H1 (cell line): Measurements from ENCODE around the gene NPIPB6. TPM values are rescaled to one million over a fixed set of nuclear protein-coding genes. Genes with fewer than 3 reads are reported as not detected.
A peak's percentile ranks its signal among the peaks of the same experiment; 100 is the strongest.

Experiments
- CTCF ChIA-PET: fragments of 300-600 bp; sonication (Branson Sonifier 250); formaldehyde crosslinking; loops from one replicate; lab custom pipeline; 2021; ENCODE audit not compliant: partially characterized antibody; lab: Charles Lee
- POLR2A ChIA-PET: fragments of 300-600 bp; sonication (Branson Sonifier 250); formaldehyde crosslinking; loops from one replicate; lab custom pipeline; 2021; ENCODE audit warnings: inconsistent platforms; ENCODE audit not compliant: partially characterized antibody; lab: Charles Lee
- DNase-seq, 2 experiments: peaks; one replicate each; pipeline versions ENCODE4 v3.0.0 to v3.0.0-alpha.2; 2010 to 2022; ENCODE audit warnings: low spot score in 2 of 2, low read depth in 1 of 2, mixed read lengths in 1 of 2
- FAIRE-seq: peaks from 2 replicates; lab custom pipeline; 2011; peaks lifted over from hg19 to GRCh38; lab: Jason Lieb, UNC
- H2AFZ ChIP-seq: 2 replicates; pipeline ENCODE4 v1.8.1; 2012; ENCODE audit warnings: low read length, inconsistent platforms
- H2AK5ac ChIP-seq: 2 replicates; pipeline ENCODE4 v1.6.1; 2013; ENCODE audit warnings: low read depth, low read length
- H2BK120ac ChIP-seq: replicated peaks from 2 replicates; pipeline ENCODE3; 2013; ENCODE audit warnings: low read depth, low read length, inconsistent platforms
- H2BK12ac ChIP-seq: 2 replicates; pipeline ENCODE4 v1.6.1; 2013; ENCODE audit warnings: low read depth, low read length
- H2BK15ac ChIP-seq: 2 replicates; pipeline ENCODE4 v1.6.1; 2013; ENCODE audit warnings: low read length
- H2BK20ac ChIP-seq: 2 replicates; pipeline ENCODE4 v1.6.1; 2013; ENCODE audit warnings: low read length
- H2BK5ac ChIP-seq: 2 replicates; pipeline ENCODE4 v1.6.1; 2013; ENCODE audit warnings: low read depth, low read length
- H3K14ac ChIP-seq: 2 replicates; pipeline ENCODE4 v1.6.1; 2013; ENCODE audit warnings: inconsistent platforms; ENCODE audit not compliant: insufficient read length
- H3K18ac ChIP-seq: 2 replicates; pipeline ENCODE4 v1.6.1; 2013; ENCODE audit warnings: low read length; ENCODE audit errors: extremely low read depth
- H3K23ac ChIP-seq: 2 replicates; pipeline ENCODE4 v1.6.1; 2013; ENCODE audit warnings: inconsistent platforms; ENCODE audit not compliant: insufficient read length
- H3K23me2 ChIP-seq: 2 replicates; pipeline ENCODE4 v1.6.1; 2013; ENCODE audit warnings: low read depth, low read length
- H3K27ac ChIP-seq: 2 replicates; pipeline ENCODE4 v1.6.1; 2011; ENCODE audit warnings: low read depth, low read length, inconsistent platforms
- H3K27me3 ChIP-seq, 4 experiments: replicated peaks in 1 of 4; 1 replicate in 1 of 4; 2 replicates in 3 of 4; pipeline versions ENCODE4 v1.6.1 to v1.8.1; 2011 to 2013; ENCODE audit warnings: low read length in 3 of 4, mild to moderate bottlenecking in 3 of 4, inconsistent platforms in 2 of 4, mixed read lengths in 2 of 4, moderate library complexity in 1 of 4; ENCODE audit not compliant: control insufficient read depth in 3 of 4, insufficient read depth in 3 of 4; ENCODE audit errors: extremely low read depth in 1 of 4
- H3K36me3 ChIP-seq, 4 experiments: 2 replicates each; pipeline versions ENCODE4 v1.6.1 to v1.8.1; 2011 to 2013; ENCODE audit warnings: mild to moderate bottlenecking in 4 of 4, low read length in 3 of 4, moderate library complexity in 2 of 4, control low read depth in 1 of 4, inconsistent platforms in 1 of 4; ENCODE audit not compliant: insufficient read depth in 4 of 4, control insufficient read depth in 2 of 4
- H3K4ac ChIP-seq: replicated peaks from 2 replicates; pipeline ENCODE3; 2013; ENCODE audit warnings: low read length, low read depth, mixed read lengths, inconsistent platforms; ENCODE audit not compliant: insufficient read length
- H3K4me1 ChIP-seq, 4 experiments: replicated peaks in 1 of 4; 1 replicate in 1 of 4; 2 replicates in 3 of 4; pipeline versions ENCODE4 v1.6.1 to v1.8.1; 2011 to 2013; ENCODE audit warnings: low read length in 3 of 4, inconsistent platforms in 2 of 4, mixed read lengths in 1 of 4; ENCODE audit not compliant: insufficient read depth in 4 of 4, control insufficient read depth in 3 of 4
- H3K4me2 ChIP-seq, 2 experiments: 2 replicates each; pipeline versions ENCODE4 v1.6.1 to v1.8.1; 2011 to 2013; ENCODE audit warnings: low read depth in 2 of 2, low read length in 2 of 2, control low read depth in 1 of 2, inconsistent platforms in 1 of 2, mild to moderate bottlenecking in 1 of 2; ENCODE audit not compliant: insufficient read depth in 1 of 2
- H3K4me3 ChIP-seq, 4 experiments: fragments of 200-600, 300-600 bp in 1 of 4; sonication (generic), shearing (Covaris generic), sonication (Bioruptor Twin) in 1 of 4; 2 replicates each; pipeline versions ENCODE4 v1.5.1 to v1.8.1; 2011 to 2016; ENCODE audit warnings: low read length in 4 of 4, low read depth in 3 of 4, control low read depth in 2 of 4, inconsistent platforms in 2 of 4, mild to moderate bottlenecking in 2 of 4, mixed read lengths in 1 of 4, moderate library complexity in 1 of 4; ENCODE audit not compliant: insufficient read depth in 2 of 4; ENCODE audit errors: extremely low read depth in 1 of 4
- H3K56ac ChIP-seq: replicated peaks from 2 replicates; pipeline ENCODE3; 2013; ENCODE audit warnings: low read depth, mild to moderate bottlenecking, mixed read lengths, low read length, inconsistent platforms; ENCODE audit not compliant: insufficient read length
- H3K79me1 ChIP-seq: 2 replicates; pipeline ENCODE4 v1.6.1; 2013; ENCODE audit warnings: low read depth, low read length, control low read depth
- H3K79me2 ChIP-seq, 2 experiments: 2 replicates each; pipeline versions ENCODE4 v1.6.1 to v1.8.1; 2012 to 2013; ENCODE audit warnings: low read length in 2 of 2, mild to moderate bottlenecking in 2 of 2, inconsistent platforms in 1 of 2; ENCODE audit not compliant: insufficient read depth in 2 of 2, control insufficient read depth in 1 of 2
- H3K9ac ChIP-seq, 4 experiments: replicated peaks in 1 of 4; 1 replicate in 1 of 4; 2 replicates in 3 of 4; pipeline versions ENCODE4 v1.6.1 to v1.8.1; 2011 to 2013; ENCODE audit warnings: low read depth in 3 of 4, low read length in 3 of 4, control low read depth in 2 of 4, mild to moderate bottlenecking in 2 of 4, moderate library complexity in 2 of 4, inconsistent platforms in 1 of 4; ENCODE audit errors: extremely low read depth in 1 of 4
- H3K9me3 ChIP-seq, 2 experiments: 2 replicates each; pipeline versions ENCODE4 v1.6.1 to v1.8.1; 2012 to 2013; ENCODE audit warnings: mild to moderate bottlenecking in 2 of 2, moderate library complexity in 2 of 2, control low read depth in 1 of 2, inconsistent platforms in 1 of 2, low read depth in 1 of 2, low read length in 1 of 2, mixed read lengths in 1 of 2; ENCODE audit not compliant: insufficient read depth in 2 of 2
- H4K20me1 ChIP-seq, 2 experiments: replicated peaks in 1 of 2; 2 replicates each; pipeline versions ENCODE3 to v1.8.1; 2011 to 2013; ENCODE audit warnings: inconsistent platforms in 2 of 2, low read length in 2 of 2, mild to moderate bottlenecking in 1 of 2; ENCODE audit not compliant: insufficient read depth in 2 of 2, control insufficient read depth in 1 of 2
- H4K5ac ChIP-seq: 2 replicates; pipeline ENCODE4 v1.6.1; 2013; ENCODE audit warnings: low read length, low read depth, mixed read lengths, inconsistent platforms; ENCODE audit not compliant: insufficient read length
- H4K8ac ChIP-seq: 2 replicates; pipeline ENCODE4 v1.8.0; 2013; ENCODE audit warnings: mild to moderate bottlenecking, moderate library complexity, low read length, inconsistent platforms; ENCODE audit not compliant: insufficient read depth; ENCODE audit errors: extremely low read depth
- H4K91ac ChIP-seq: replicated peaks from 2 replicates; pipeline ENCODE3; 2013; ENCODE audit warnings: low read length, mixed read lengths, inconsistent platforms; ENCODE audit not compliant: insufficient read length
- BCL11A ChIP-seq, 2 experiments: IDR thresholded peaks; one replicate each; pipeline ENCODE4 v1.6.1; 2011; ENCODE audit warnings: low read depth in 2 of 2, low read length in 2 of 2, mild to moderate bottlenecking in 2 of 2
- GTF2F1 ChIP-seq: IDR thresholded peaks from 2 replicates; pipeline ENCODE4 v1.6.1; 2012; ENCODE audit warnings: low read depth, low read length, improper control_type of control experiment, borderline replicate concordance
- KDM5A ChIP-seq: fragments of 200-600 bp; IDR thresholded peaks from 2 replicates; pipeline ENCODE4 v1.7.1; 2012; ENCODE audit warnings: mild to moderate bottlenecking, low read length, inconsistent platforms, mixed read lengths
- NANOG ChIP-seq: IDR thresholded peaks from 2 replicates; pipeline ENCODE4 v1.6.1; 2011; ENCODE audit warnings: low read length, low read depth, mild to moderate bottlenecking, inconsistent platforms; ENCODE audit not compliant: insufficient read depth, poor library complexity, severe bottlenecking
- NRF1 ChIP-seq: IDR thresholded peaks from 2 replicates; pipeline ENCODE4 v1.6.1; 2011; ENCODE audit warnings: mild to moderate bottlenecking, low read depth, low read length, improper control_type of control experiment
- RXRA ChIP-seq: IDR thresholded peaks from 2 replicates; pipeline ENCODE4 v1.6.1; 2011; ENCODE audit warnings: low read depth, mild to moderate bottlenecking, low read length, moderate library complexity; ENCODE audit not compliant: insufficient read depth
- SIRT6 ChIP-seq: IDR thresholded peaks from one replicate; pipeline ENCODE4 v1.7.1; 2012; ENCODE audit warnings: low read length, inconsistent platforms
- SIX5 ChIP-seq: IDR thresholded peaks from 2 replicates; pipeline ENCODE4 v1.6.1; 2011; ENCODE audit warnings: mild to moderate bottlenecking, low read depth, low read length
- SP2 ChIP-seq: IDR thresholded peaks from 2 replicates; pipeline ENCODE4 v1.6.1; 2012; ENCODE audit warnings: mild to moderate bottlenecking, low read length, inconsistent platforms
- SUZ12 ChIP-seq: fragments of 200-600 bp; sonication (generic); IDR thresholded peaks from 2 replicates; pipeline ENCODE4 v1.6.1; 2012; ENCODE audit warnings: mild to moderate bottlenecking, inconsistent platforms, low read length, moderate library complexity, mixed read lengths
- TCF12 ChIP-seq: IDR thresholded peaks from 2 replicates; pipeline ENCODE4 v1.6.1; 2011; ENCODE audit warnings: low read depth, mild to moderate bottlenecking, low read length
- USF2 ChIP-seq: IDR thresholded peaks from 2 replicates; pipeline ENCODE4 v1.6.1; 2011; ENCODE audit warnings: low read length, improper control_type of control experiment
- YY1 ChIP-seq: IDR thresholded peaks from 2 replicates; pipeline ENCODE4 v1.6.1; 2011; ENCODE audit warnings: low read depth, mild to moderate bottlenecking, low read length
- whole genome bisulfite sequencing, 2 experiments: shearing (Covaris generic) in 1 of 2; methylation state at CpG; one replicate each; pipeline versions ENCODE4 v1.1.6 to v1.1.7; 2013 to 2015; ENCODE audit warnings: low lambda C conversion rate in 2 of 2, mixed read lengths in 2 of 2, inconsistent platforms in 1 of 2, low coverage in 1 of 2, missing lambda C conversion rate in 1 of 2; ENCODE audit not compliant: insufficient replicate concordance in 2 of 2, insufficient coverage in 1 of 2, insufficient read length in 1 of 2; ENCODE audit errors: extremely low coverage in 1 of 2, missing lambda C conversion rate in 1 of 2; 5-methylcytosine and 5-hydroxymethylcytosine counted together
- polyA plus RNA-seq, 7 experiments: library from polyadenylated mRNA; depleted of rRNA in 3 of 7; stranded (reverse) in 5 of 7; unstranded in 2 of 7; fragments of >200 nt in 5 of 7; fragments of 200-250 nt in 2 of 7; gene quantifications; 1 replicate in 5 of 7; 2 replicates in 1 of 7; 4 replicates in 1 of 7; pipeline versions ENCODE4 v1.2.1 to v1.2.3, GENCODE V29; 2011 to 2013; ENCODE audit warnings: missing spikeins in 2 of 7, mixed read lengths in 2 of 7
- total RNA-seq: library from RNA; stranded (reverse); fragmentation: NEBNext Ultra II Directional; extraction: Animal tissue kit (Norgen Biotek cat#: 25700); gene quantifications from 2 replicates; pipeline ENCODE4 v1.2.1, GENCODE V29; 2021

NPIPB6 gene
- total and polyA plus RNA-seq, 2 of the 8 experiments (the other 6 are each of a cell fraction or from before 2014, with no cell fraction given), result 0.83 to 1.9 TPM

- ChIA-PET CTCF (interaction anchor here (0.6 to 4.5 kb wide), 5 partner anchors 8 to 32 kb away, joined by 3 to 22 read pairs (median 7); no protein-coding TSS in a partner anchor), POLR2A (interaction anchor here (0.7 to 2.3 kb wide), 5 partner anchors 9 to 28 kb away, joined by 3 to 5 read pairs (median 4); no protein-coding TSS in a partner anchor)
- peaks cover 11 to 31% of the 10 kb centered on the region in 2 experiments for H4K20me1 ChIP-seq
- no peak for DNase-seq
- H2BK120ac ChIP-seq, result no peak overlapping the region
- H4K91ac ChIP-seq, result no peak overlapping the region
- no peak overlapping the region for H2AK5ac ChIP-seq
- H3K4me1 ChIP-seq, result no peaks in the 10 kb centered on the region; a peak in 1 of 7 replicates
- H3K4me2 ChIP-seq, result no peak overlapping the region
- no peak overlapping the region for H2AFZ ChIP-seq
- no peak overlapping the region for H2BK12ac ChIP-seq
- H3K27me3 ChIP-seq, result no peaks in the 10 kb centered on the region
- H3K4me3 ChIP-seq, result no peak overlapping the region
- H4K5ac ChIP-seq, result no peak overlapping the region
- no peak for FAIRE-seq
- H2BK15ac ChIP-seq, result no peak overlapping the region
- no peak overlapping the region for H3K23ac ChIP-seq
- H3K9ac ChIP-seq, result no peak overlapping the region
- 91% methylated on average over 20 of the region's 20 CpGs; no CpG with 5 or more reads in 1 of the 2 experiments for WGBS, 2 experiments
- H2BK5ac ChIP-seq, result peak overlapping the region; percentile 75; the same call in 1 of the 2 replicates
- H4K8ac ChIP-seq, result 0 out of 2 replicates have a peak overlapping the region, but pooled peaks have one; percentile 12
- 0 out of 2 replicates have a peak overlapping the region, but pooled peaks have one; percentile 80 for H2BK20ac ChIP-seq
- H3K27ac ChIP-seq, result no peak overlapping the region
- H3K4ac ChIP-seq, result no peak overlapping the region
- peaks cover 0 to 47% of the 10 kb centered on the region in 2 experiments for H3K79me2 ChIP-seq
- H3K18ac ChIP-seq, result no peak overlapping the region
- H3K9me3 ChIP-seq, result no peaks in the 10 kb centered on the region
- H3K23me2 ChIP-seq, result no peaks in the 10 kb centered on the region
- H3K36me3 ChIP-seq, result peaks cover 0 to 5% (median 0%) of the 10 kb centered on the region in 4 experiments; a peak in 4 of 8 replicates
- H3K14ac ChIP-seq, result no peak overlapping the region
- no peak overlapping the region for H3K56ac ChIP-seq
- peaks cover 18% of the 10 kb centered on the region for H3K79me1 ChIP-seq
- TF ChIP-seq USF2, result no peak
- TF ChIP-seq KDM5A, result no peak
- TF ChIP-seq RXRA, result no peak
- TF ChIP-seq NANOG, result no peak
- TF ChIP-seq SIX5, result no peak
- no peak for TF ChIP-seq GTF2F1
- no peak for TF ChIP-seq NRF1
- no peak for TF ChIP-seq SUZ12
- no peak for TF ChIP-seq BCL11A (IDR thresholded peaks at IDR 0.05; ENCODE audit: low read depth in 2 of 2, low read length in 2 of 2)
- no peak for TF ChIP-seq YY1
- TF ChIP-seq SP2, result no peak
- TF ChIP-seq SIRT6, result no peak
- no peak for TF ChIP-seq TCF12
These were observed 53.4 kb downstream of the NPIPB6 start for GRCh38 chr16:28309811-28310311.
